MV-4-11 (cell line): ENCODE results near the gene POU2AF2.

Source experiments
- DNase-seq: peaks from one replicate; lab custom pipeline; 2025; lab: John Stamatoyannopoulos, UW

POU2AF2 gene

DNA sequence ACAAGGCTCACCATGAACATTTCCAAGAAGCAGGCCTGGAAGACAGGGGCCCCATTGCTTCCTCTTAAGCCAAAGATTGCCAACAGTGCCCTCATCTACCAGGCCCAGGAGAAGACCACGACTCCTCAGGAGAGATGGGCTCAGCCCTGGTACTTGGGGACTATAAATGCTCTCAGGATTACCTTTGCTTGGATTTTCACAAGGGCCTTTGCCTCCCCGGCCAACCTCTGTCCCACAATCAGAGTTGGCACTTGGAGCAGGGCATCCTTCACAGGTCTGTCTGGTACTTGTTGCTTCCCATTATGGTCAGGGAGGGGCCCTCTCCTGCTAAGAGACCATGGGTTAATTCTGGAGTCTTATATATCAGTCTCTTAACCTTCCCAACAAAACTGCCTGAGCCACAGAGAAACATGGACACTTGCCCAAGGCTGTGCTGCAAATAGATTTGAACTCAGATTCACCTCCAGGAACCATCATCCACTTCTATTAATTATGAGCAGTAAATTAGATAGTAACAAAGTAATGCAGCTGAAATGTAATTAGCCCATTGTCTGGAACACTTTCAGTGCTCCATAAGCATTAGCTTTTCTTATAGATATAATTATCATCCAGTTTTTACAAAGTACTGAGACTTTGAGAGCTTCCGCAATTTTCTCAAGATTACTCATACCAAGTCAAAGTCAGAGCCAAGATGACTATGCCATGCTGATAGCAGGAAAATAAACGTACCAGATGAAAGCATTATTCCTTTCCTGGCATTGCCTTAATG lies 86.4 kb downstream of the POU2AF2 start:
- DNase-seq: no peak

DNA sequence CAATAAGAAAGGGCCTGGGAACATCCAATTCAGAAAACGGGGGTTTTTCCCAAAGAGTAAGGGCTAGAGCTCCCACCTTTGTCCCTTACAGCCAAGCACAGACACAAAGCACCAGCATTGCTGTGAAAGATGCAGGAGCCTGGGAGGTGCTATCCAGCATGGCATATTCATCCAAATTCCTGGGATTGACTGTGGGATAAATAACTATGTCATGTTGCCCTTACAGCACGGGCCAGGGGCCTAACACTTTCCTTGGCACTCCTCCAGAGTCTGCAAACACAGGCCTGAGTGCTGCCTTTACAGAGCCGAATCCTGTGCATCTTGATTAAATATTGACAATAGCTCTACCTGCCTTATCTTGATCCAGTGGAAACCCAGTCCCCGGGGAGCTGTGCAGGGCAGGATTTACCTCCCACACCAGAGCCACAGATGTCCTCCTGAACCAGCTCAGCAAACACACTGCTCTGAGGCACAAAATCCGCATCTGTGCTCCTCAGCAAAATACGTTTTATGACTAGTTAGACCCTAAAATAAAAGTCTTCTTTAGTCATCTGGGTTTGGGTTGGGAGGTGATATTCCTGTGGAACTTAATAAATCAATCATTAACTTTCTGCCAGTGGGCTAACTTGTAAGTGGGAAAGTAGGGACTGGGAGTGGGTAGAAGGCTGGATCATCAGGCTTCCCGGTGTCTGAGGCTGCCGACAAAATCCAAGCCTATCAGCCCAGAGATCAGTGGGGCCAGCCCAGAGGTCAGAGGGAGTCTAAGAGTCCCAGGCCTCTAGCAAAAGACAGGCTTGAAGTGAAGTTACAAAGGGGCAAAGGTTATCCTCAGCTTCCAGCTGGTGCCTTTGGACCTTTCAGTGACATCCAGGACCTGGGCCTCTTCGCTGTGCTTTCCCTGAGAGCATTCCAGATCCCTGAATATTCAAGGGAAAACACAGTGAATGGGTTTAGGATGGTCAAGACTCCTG lies 89.3 kb downstream of the POU2AF2 start:
- no peak for DNase-seq

DNA sequence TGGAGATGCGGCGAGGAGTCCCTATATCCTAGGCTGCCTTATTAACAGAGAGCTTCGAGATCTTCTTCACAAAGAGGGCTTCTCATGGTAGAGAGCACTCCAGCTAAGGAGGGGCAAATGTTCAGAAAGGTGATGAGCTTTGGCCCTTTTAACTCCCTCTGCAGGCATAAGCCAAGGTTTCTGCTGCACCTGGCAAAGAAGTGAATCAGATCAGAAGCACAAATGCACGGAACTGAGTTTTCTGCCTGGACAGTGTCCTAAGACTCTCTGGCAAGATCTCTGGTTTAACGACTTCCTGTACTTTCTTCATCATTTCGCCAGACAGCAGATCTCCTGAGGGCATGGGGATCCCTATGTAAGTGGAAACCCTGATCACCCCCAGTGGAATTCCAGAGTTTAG lies 90.0 kb downstream of the POU2AF2 start:
- DNase-seq: no peak
